HG02981 (cell line): ENCODE measurements around the gene SPAG9.
"Not testable (repeated sequence)": the region's sequence is repeated elsewhere in the genome, so short reads cannot be mapped to it uniquely, and the experiment has no call there.

Experiments
- ATAC-seq: cut with Tn5 transposase; IDR thresholded peaks from one replicate; pipeline ENCODE4 v1.9.1; 2021; ENCODE audit warnings: mild to moderate bottlenecking, moderate library complexity; ENCODE audit not compliant: unreplicated experiment

The SPAG9 gene

GRCh38 chr17:51097708-51098446 is 22.8 kb downstream of the SPAG9 start:
- ATAC-seq: no peak

DNA sequence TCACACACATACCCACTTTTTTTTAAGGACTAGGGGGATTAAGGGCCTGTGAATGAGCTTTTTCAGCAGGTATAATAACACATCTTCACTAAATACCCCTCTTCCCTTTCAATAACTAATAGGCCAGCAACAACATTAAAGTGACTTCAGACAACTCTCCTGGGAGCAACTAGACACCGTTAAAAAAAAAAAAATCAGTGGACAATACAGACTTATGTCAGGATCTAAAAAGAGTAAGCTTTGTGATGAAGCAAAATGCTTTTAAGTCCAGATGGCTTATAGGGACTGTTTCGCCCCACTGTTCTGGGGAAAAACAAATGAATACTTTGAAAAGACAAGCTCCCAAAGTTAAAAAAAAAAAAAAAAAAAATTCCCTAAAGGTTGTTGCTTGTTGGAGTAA is 29.0 kb downstream of the SPAG9 start:
- ATAC-seq: no peak

DNA sequence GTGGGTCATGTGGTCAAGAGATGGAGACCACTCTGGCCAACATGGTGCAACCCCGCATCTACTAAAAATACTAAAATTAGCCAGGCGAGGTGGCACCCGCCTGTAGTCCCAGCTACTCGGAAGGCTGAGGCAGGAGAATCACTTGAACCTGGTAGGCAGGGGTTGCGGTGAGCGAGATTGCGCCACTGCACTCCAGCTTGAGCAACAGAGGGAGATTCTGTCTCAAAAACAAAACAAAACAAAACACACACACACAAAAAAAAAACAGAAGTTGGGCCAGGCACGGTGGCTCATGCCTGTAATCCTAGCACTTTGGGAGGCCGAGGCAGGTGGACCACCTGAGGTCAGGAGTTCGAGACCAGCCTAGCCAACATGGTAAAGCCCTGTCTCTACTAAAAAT is 31.8 kb downstream of the SPAG9 start:
- ATAC-seq: not testable (repeated sequence)

- ATAC-seq: no peak
Observed at GRCh38 chr17:51088287-51088686, 32.4 kb downstream of the SPAG9 start.

GRCh38 chr17:51087072-51087757 is 33.5 kb downstream of the SPAG9 start:
- ATAC-seq: no peak

DNA sequence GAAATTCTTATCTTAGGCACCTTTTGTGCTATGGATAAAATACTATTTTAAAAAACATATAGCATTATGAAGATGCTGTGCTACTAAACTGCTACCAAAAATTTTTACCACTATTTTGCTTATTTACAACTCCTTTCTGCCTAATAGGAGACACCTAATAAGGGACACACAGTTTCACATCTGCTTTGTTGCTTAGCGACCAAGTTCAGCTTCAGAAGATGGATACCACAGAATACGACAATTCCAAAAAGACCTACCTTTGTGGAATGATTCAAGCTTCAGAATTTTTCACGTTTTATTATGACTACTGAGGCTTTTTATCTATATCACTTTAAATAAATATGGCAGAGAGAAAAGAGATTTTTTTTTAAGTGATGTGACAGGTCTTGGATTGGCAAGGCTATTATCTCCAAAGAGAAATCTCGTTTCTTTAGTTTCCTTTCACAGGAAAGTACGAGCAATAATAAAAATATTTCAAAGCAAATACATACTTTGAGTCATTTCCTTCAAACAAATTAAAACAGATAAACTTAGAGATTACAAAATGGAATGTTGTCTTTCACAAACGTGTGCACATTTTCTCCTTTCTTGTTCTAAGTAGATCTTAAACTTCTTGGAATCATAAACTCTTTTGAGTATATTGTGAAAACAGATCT is 35.4 kb downstream of the SPAG9 start:
- no peak for ATAC-seq

DNA sequence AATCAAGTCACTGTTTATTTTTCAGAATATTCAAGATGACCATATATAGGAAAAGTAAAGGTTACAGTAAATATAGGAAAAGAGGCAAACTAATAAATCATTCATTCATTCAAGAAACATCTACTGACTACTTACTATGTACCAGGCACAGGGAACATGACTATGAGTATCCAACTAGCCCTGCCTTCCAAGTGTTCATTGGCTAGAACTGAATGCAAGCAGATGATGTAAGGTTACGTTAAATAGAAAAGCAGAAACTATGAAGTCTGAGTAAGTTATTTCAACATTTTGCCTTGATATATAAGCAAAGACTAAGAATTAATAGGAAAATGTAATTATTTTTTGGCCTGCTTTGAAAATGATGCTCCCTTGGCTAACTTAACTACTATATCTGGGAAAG is 36.7 kb downstream of the SPAG9 start:
- no peak for ATAC-seq

- not testable (repeated sequence) for ATAC-seq
Observed at GRCh38 chr17:51083364-51083763, 37.3 kb downstream of the SPAG9 start.

- ATAC-seq: no peak
Observed at GRCh38 chr17:51079049-51079448, 41.6 kb downstream of the SPAG9 start.

DNA sequence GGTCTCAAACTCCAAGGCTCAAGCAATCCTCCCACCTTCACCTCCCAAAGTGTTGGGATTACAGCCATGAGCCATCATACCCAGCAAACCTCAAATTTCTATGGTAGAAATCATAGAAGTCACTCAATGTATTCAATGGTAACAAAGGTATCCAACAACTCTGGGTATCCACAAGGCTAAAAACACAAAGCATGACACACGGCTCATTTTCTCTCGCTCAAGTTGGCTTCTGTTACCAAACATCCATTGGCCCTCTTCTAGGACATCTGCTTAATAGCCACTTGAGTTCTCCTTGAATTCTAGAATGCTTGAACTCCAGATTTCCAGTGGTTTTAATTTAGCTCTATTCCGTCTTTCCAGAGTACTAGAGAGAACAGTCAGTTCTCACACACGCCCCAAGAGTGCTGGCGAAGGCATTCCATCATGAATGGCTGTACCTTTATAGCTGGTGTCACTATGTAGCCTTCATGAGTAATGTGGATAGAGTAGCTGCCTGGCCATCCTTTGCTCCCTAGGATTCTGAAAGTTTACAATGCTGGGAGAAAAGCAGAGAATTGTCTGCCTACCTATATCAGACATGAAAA is 42.6 kb downstream of the SPAG9 start:
- ATAC-seq: no peak

DNA sequence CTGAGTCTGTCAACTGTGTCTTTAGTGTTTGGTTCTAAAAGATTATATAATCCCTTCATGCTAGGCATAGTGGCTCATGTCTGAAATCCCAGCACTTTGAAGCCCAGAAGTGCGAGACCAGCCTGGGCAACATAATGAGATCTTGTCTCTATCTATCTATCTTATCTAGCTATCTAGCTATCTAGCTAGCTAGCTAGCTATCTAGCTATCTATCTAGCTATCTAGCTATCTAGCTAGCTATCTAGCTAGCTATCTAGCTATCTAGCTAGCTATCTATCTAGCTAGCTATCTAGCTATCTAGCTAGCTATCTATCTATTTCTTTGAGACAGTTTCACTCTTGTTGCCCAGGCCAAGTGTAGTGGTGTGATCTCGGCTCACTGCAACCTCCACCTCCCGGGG is 43.8 kb downstream of the SPAG9 start:
- ATAC-seq: no peak

GRCh38 chr17:51071556-51071955 is 49.1 kb downstream of the SPAG9 start:
- ATAC-seq: no peak

- ATAC-seq: no peak
Observed at GRCh38 chr17:51065466-51065865, 55.2 kb downstream of the SPAG9 start.

- ATAC-seq: no peak
Observed at GRCh38 chr17:51064061-51064735, 56.5 kb downstream of the SPAG9 start.

- no peak for ATAC-seq
Observed at GRCh38 chr17:51060396-51060795, 60.3 kb downstream of the SPAG9 start.

DNA sequence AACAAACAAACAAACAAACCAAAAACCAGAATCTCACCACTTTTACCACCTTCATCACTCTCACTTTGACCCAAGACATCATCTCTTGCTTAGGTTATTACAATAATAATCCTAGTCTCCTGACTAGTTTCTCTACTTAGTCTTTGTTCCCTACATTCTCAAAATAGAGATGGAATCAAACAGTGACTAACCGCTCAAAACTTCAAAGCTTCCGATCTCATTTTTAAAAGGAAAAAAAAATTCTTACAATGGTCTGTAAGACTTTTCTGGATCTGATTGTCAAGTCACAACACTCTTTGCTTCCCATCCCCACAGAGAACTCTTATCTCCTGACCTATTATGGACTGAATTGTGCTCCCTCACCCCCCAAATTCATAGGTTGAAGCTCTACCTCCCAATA is 60.9 kb downstream of the SPAG9 start:
- ATAC-seq: no peak

DNA sequence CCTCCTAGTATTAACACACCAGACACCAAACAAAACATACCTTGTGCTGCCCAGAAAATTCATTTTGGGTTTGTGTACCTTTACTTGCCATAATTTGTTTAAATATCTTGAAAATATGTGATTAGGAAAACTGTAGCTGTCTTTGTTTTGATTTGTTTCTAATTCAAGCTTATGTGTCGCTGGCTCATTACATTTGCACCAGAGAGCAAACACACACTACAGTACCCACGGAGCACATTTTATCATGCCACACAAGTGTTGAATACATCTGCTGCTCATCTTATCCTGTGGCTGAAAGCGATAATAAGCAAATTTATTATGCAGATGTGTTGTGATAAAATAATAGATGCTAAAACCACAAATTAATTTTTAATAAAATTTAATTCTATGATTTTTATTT is 63.1 kb downstream of the SPAG9 start:
- ATAC-seq: no peak

DNA sequence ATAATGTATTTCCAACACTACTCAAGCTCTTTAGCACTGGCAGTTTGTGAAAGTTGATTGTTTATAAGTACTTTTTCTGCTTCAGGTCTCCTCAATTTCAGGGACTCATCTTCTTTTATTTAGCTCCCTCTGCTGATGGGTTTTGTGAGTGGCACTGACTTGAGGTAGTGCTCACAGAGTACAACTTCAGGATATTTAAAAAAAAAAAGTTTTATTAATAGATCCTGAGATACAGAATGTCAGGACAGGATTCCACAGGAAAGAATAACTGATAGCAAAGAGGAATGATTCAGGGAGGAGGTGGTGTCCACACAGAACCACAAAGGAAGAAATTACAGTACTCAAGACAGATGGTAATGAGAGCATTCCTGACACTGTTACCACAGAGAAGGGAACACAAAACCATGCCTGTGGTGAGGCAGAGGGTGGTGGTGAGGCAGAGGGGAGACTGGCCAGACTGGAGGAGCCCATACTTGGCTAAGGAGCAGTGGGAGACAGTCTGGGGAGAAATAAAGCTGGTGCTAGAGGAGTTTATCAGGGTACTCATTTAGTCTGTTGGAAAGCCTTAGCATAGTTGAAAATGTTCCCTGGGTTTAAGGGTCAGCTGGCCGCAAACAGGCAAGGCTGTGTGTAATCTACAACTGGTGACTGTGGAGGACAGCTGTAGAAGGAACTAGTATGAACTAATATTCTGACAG is 63.7 kb downstream of the SPAG9 start:
- ATAC-seq: no peak

GRCh38 chr17:51054748-51055147 is 65.9 kb downstream of the SPAG9 start:
- no peak for ATAC-seq

- ATAC-seq: no peak
Observed at GRCh38 chr17:51052235-51052634, 68.4 kb downstream of the SPAG9 start.
